Activated T-helper 1 cell treated with anti-CD3 and anti-CD28 coated beads, Interleukin-12 subunit alpha, Interleukin-12 subunit beta, Interleukin-2, Interleukin-4 antibody, amounts not matched to agents 30 ng/mL and 10 ng/mL and 1 ng/mL, durations not matched to agents 14 hours and 24 hours and 36 hours (primary cell): Measurements from ENCODE around the gene MICAL2. TPM values are rescaled to one million over a fixed set of nuclear protein-coding genes. Genes with fewer than 3 reads are reported as not detected.

Source experiments
- DNase-seq: peaks from one replicate; pipeline ENCODE4 v3.0.0; 2021; ENCODE audit warnings: low spot score
- H3K27ac Mint-ChIP-seq: one replicate; pipeline ENCODE4 v1.8.0; 2021; ENCODE audit warnings: mild to moderate bottlenecking, mixed read lengths
- H3K27me3 Mint-ChIP-seq: one replicate; pipeline ENCODE4 v1.8.0; 2022; ENCODE audit warnings: mild to moderate bottlenecking, moderate library complexity, mixed read lengths; ENCODE audit not compliant: insufficient read depth
- H3K36me3 Mint-ChIP-seq: one replicate; pipeline ENCODE4 v1.8.0; 2021; ENCODE audit warnings: low read depth, mixed read lengths
- H3K4me1 Mint-ChIP-seq: one replicate; pipeline ENCODE4 v1.8.0; 2021; ENCODE audit warnings: low read depth, mixed read lengths
- H3K4me3 Mint-ChIP-seq: one replicate; pipeline ENCODE4 v1.8.0; 2021; ENCODE audit warnings: mild to moderate bottlenecking, moderate library complexity, mixed read lengths
- H3K9me3 Mint-ChIP-seq: one replicate; pipeline ENCODE4 v1.8.0; 2021; ENCODE audit warnings: mixed read lengths
- intact Hi-C: fragments of 100-400 bp; cut with micrococcal nuclease; formaldehyde crosslinking; loops from one replicate; pipeline ENCODE4 v1.15.1; 2024
- total RNA-seq: library from RNA; stranded (reverse); gene quantifications from 2 replicates; pipeline ENCODE4 v1.2.3, GENCODE V29; 2022

Gene MICAL2
- total RNA-seq, 1 donor from 2014 or later: 595 TPM

DNA sequence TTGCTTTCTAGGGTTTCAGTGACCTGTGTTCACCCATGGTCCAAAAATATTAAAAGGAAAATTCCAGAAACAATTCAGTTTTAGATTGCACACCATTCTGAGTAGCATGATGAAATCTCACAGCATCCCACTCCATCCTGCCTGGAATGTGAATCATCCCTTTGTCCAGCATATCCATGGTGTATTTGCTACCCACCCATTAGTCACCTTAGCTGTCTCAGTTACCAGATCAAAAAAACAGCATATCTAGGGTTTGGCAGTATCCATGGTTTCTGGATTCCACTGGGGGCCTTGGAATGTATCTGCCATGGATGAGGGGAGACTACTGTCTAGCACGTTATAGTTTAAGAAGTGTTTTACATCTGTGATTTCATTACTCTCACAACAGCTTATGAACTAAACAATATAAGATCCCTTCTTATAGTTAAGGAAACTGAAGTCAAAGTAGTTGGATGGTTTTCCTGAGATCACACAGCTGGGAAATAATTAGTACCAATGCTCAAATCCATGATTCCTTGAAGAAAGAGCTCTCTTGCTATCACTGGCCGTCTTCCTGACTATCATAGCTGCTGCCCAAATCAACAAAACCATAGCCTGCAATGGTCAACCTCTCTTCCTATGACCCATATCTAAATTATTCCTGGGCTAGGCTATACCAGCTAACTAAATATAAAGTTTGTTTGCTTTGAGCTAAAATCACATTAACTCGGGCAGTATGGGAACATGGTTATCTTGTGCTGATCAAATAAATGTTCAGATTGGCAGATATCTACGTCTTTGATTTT lies 122.6 kb downstream of the MICAL2 start:
- intact Hi-C loops: no loop called here
- H3K4me1 Mint-ChIP-seq: peaks cover 70% of the 10 kb centered on the region
- H3K4me3 Mint-ChIP-seq: no peak overlapping the region

DNA sequence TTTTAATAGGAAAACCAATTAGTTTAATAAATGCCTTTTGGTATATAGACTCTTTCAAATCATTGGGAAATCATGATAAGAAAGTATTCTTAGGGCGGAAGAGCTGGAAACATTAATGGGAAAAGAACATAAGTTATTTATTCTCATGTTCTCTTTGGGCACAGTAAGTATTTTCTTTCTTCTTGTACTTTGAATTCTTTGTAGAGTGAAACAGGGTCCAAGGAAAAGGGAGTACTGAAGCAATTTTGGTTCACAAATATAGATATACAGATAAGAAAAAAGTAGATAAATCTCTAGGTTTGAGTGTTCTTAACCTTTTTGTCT lies 123.2 kb downstream of the MICAL2 start:
- Mint-ChIP-seq H3K4me3 (no peak overlapping the region), H3K36me3 (peaks cover 84% of the 10 kb centered on the region), H3K4me1 (peaks cover 70% of the 10 kb centered on the region), H3K27ac (peak overlapping the region; percentile 96), H3K27me3 (no peaks in the 10 kb centered on the region), H3K9me3 (no peaks in the 10 kb centered on the region)
- no peak for DNase-seq
- intact Hi-C loops: no loop called here

More for the DNA sequence above, 122.6 kb downstream of the MICAL2 start:
- Mint-ChIP-seq H3K27ac (peak overlapping the region; percentile 96), H3K36me3 (peaks cover 83% of the 10 kb centered on the region), H3K9me3 (no peaks in the 10 kb centered on the region), H3K27me3 (no peaks in the 10 kb centered on the region)
- no peak for DNase-seq

DNA sequence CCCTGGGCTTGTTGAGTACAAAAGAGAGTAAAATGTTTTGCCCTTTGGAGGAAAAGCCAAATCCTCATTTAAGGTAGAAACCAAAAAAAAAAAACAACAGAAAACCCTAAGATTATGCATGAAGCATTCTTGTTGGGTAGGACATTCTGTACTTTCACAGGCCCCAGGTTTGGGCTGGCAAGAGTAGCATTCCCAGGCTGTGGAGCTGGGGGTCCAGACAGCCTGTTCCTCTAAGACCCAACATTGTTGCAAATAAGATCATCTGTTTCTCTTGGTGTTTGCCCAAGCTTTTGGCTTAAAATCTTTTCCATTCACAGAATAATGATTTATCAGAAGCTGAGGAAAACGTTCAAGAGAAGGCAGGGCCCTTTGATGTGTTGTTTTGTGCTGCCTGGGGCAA lies 123.8 kb downstream of the MICAL2 start:
- H3K27ac Mint-ChIP-seq: peak overlapping the region; percentile 96
- intact Hi-C loops: no loop called here
- peaks cover 86% of the 10 kb centered on the region for H3K36me3 Mint-ChIP-seq
- H3K9me3 Mint-ChIP-seq: no peaks in the 10 kb centered on the region
- H3K27me3 Mint-ChIP-seq: no peaks in the 10 kb centered on the region
- DNase-seq: no peak
- no peak overlapping the region for H3K4me3 Mint-ChIP-seq
- peaks cover 67% of the 10 kb centered on the region for H3K4me1 Mint-ChIP-seq

DNA sequence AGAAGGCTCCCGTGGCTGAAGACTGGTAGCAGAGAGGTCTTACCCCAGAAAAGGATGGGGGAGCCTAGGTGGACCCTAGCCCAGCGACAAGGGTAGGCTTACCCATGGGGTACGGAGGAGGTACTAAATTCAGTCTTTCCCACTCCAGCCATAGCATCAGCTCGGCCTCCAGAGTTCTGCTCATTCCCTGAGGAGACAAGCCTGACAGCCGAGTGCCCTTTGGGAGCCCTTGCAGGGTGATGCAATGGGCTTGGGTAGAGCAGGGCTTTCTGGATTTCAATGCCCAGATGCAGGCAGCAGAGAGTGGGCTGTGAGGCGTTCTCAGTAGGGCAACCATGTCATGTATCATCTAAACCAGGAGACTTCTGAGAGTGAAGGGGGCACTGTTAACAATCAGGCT lies 124.7 kb downstream of the MICAL2 start:
- H3K4me1 Mint-ChIP-seq: peaks cover 67% of the 10 kb centered on the region
- no peaks in the 10 kb centered on the region for H3K9me3 Mint-ChIP-seq
- peaks cover 85% of the 10 kb centered on the region for H3K36me3 Mint-ChIP-seq
- H3K27ac Mint-ChIP-seq: peak overlapping the region; percentile 96
- H3K4me3 Mint-ChIP-seq: no peak overlapping the region
- intact Hi-C loops: no loop called here
- H3K27me3 Mint-ChIP-seq: no peaks in the 10 kb centered on the region
- DNase-seq: no peak

DNA sequence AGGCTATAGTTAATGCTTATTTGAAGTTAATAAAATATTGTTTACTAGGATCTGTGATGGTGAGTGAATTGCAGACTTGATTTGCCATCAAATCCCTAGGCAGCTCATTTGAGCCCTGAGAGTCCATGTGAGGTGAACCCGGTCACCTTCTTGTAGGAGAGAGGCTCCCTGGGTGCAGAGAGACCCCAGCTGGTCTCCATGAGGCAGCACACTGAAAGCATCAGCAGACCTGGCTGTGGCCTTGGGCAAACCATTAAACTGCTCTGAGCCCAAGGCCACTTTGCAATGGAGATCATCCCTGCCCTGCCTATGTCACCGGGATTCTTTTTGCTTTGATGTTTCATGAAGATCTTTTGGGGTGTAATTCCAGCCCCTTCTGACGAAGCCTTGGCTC lies 125.2 kb downstream of the MICAL2 start:
- intact Hi-C loops: no loop called here
- H3K4me3 Mint-ChIP-seq: peak overlapping the region; percentile 77
- H3K36me3 Mint-ChIP-seq: peaks cover 85% of the 10 kb centered on the region
- H3K27me3 Mint-ChIP-seq: no peaks in the 10 kb centered on the region
- no peak for DNase-seq
- peaks cover 64% of the 10 kb centered on the region for H3K4me1 Mint-ChIP-seq
- no peaks in the 10 kb centered on the region for H3K9me3 Mint-ChIP-seq
- peak overlapping the region; percentile 96 for H3K27ac Mint-ChIP-seq

DNA sequence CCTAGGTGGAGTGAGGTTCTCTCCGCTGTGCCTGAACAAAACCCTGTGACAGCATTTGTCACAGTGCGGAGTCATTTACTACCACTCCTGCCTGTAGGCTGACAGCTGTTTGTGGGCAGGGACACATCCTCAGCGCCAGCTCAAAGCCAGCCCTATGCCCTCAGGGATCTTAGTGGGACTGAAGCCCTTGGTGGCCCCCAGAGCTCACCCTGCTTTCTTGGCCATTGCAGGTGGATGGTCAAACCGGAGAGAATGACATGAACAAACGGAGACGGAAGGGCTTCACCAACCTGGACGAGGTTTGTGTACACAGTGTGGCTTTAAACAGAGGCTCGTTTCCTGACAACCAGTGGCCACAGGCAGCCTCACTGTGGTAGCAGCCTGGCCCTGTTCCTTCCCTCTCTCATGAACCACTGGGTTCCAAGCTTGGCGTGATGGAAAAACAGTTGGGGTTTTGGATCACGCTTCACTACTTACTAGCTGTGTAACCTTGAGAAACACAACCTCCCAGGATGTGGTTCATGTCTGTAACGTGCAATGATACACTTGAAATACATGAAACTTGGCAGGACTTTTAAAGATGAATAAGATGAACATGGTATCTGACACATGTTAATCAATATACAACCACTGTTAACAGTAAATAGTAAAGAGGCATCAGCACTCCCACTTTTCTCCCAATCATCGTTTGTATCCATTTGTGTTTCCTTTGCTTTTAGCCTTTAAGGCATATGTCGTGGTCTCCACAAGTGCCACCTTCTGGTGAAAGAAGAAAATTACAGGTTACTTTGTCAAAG lies 125.8 kb downstream of the MICAL2 start:
- Mint-ChIP-seq H3K4me3 (peak overlapping the region; percentile 77), H3K27ac (peak overlapping the region; percentile 96), H3K36me3 (peaks cover 83% of the 10 kb centered on the region), H3K27me3 (no peaks in the 10 kb centered on the region), H3K4me1 (peaks cover 65% of the 10 kb centered on the region), H3K9me3 (no peaks in the 10 kb centered on the region)
- peak; percentile 67 for DNase-seq
- intact Hi-C loops: loop anchor here (1.0 kb wide), 9 partner anchors 12 to 189 kb away; partner anchors contain the start of gene MICAL2

DNA sequence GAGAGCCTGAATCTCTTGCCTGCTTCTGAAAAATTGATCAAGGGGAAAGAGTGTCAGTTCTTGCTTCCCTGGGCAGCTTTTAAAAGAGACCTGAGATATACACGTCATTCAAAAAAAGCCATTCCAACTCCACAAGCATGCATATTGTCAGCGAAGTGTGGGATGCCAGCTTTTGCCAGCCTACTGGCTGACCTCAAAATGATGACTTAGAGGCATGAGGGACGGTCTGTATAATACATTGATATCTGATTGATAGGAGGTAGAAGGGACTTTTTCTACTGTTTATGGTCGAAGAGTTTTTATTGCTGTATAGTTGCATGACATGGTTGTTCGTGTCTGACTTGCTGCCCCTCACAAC lies 126.3 kb downstream of the MICAL2 start:
- DNase-seq: no peak
- intact Hi-C loops: loop anchor here (1.0 kb wide), 9 partner anchors 12 to 189 kb away; partner anchors contain the start of gene MICAL2
- H3K27me3 Mint-ChIP-seq: no peaks in the 10 kb centered on the region
- no peaks in the 10 kb centered on the region for H3K9me3 Mint-ChIP-seq
- peak overlapping the region; percentile 96 for H3K27ac Mint-ChIP-seq
- peaks cover 67% of the 10 kb centered on the region for H3K4me1 Mint-ChIP-seq
- peak overlapping the region; percentile 77 for H3K4me3 Mint-ChIP-seq
- H3K36me3 Mint-ChIP-seq: peaks cover 82% of the 10 kb centered on the region

DNA sequence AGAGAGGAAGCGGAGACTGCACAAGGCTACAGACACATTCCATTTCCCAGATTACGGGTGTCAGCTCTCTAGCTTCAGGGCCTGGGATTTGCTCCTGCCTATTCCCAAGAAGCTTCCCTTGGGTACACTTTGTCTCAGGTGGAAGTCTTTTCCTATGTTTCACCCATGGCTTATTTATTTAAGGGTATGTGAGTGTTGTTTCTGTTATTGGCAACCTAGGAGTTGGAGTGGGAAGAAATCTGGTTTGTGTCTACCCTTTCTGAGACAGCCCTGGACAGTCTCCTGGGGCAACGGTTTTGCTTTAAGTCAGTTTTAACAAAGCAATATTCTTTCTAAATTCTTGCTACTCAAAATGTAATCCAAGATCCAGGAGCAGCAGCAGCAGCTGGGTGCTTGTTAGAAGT lies 127.0 kb downstream of the MICAL2 start:
- Mint-ChIP-seq H3K4me3 (no peak overlapping the region), H3K36me3 (peaks cover 81% of the 10 kb centered on the region), H3K9me3 (no peaks in the 10 kb centered on the region), H3K27me3 (no peaks in the 10 kb centered on the region), H3K4me1 (peaks cover 68% of the 10 kb centered on the region), H3K27ac (no peak overlapping the region)
- DNase-seq: no peak
- intact Hi-C loops: no loop called here

DNA sequence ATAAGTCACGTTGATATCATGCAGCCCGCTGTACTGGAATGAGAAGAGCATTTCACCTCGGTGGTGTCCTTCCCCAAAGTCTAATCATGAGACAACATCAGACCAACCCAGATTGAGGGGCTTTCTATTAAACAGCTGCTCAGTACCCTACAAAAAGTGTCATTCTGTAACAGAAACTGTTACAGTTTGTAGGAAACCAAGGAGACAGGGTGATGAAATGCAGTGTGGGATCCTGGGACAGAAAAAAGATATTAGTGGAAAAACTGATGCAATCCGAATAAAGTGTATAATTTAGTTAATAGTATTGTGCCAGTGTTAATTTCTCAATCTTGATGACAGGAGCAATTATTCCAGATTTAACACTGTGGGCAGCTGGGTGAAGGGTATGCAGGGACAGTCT lies 128.0 kb downstream of the MICAL2 start:
- intact Hi-C loops: no loop called here
- H3K9me3 Mint-ChIP-seq: no peaks in the 10 kb centered on the region
- no peak overlapping the region for H3K4me3 Mint-ChIP-seq
- H3K36me3 Mint-ChIP-seq: peaks cover 81% of the 10 kb centered on the region
- DNase-seq: no peak
- H3K4me1 Mint-ChIP-seq: peaks cover 70% of the 10 kb centered on the region
- no peaks in the 10 kb centered on the region for H3K27me3 Mint-ChIP-seq
- H3K27ac Mint-ChIP-seq: no peak overlapping the region

DNA sequence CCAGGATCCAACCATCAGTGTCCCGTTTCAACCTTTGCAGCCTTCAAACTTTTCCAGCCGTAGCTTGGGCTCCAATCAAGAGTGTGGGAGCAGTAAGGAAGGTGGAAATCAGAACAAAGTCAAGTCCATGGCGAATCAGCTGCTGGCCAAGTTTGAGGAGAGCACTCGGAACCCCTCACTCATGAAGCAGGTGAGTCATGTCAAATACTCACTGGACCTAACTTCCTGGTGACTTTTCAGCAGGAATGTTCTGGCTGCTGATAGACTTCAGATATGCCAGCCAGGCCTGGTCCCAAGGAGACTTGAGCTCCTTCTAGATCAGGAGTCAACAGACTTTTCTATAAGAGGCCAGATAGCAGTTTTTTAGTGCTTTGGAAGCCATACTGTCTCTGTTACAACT lies 129.0 kb downstream of the MICAL2 start:
- intact Hi-C loops: no loop called here
- no peak overlapping the region for H3K4me3 Mint-ChIP-seq
- DNase-seq: no peak
- H3K4me1 Mint-ChIP-seq: peaks cover 62% of the 10 kb centered on the region
- H3K27me3 Mint-ChIP-seq: no peaks in the 10 kb centered on the region
- no peaks in the 10 kb centered on the region for H3K9me3 Mint-ChIP-seq
- H3K27ac Mint-ChIP-seq: no peak overlapping the region
- H3K36me3 Mint-ChIP-seq: peaks cover 81% of the 10 kb centered on the region

DNA sequence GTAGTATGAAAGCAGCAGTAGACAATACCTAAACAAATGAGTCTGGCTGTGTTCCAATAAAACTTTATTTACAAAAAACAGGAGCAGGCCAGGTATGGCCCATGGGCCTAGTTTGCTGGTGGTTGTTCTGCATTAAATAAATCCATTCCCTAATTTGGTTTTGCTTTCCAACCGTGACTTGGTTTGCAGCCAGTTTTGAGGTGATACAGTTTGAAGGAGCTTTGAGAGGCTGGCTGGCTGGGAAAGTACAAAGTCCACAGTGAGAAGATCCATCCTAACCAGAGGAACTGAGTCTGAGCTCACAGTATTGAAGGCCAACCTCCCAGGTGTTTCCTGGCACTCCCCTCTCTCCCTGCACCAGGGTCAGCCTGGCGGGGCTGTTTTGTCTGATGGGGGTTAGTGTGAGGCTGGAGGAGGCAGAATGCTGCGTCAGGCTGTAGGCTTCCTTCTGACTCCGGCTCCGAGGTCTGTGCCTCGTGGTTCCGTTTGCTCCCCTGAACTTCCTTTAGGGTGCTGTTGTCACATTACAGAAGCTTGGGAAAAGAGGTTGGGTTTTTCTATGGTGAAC lies 129.5 kb downstream of the MICAL2 start:
- Mint-ChIP-seq H3K9me3 (no peaks in the 10 kb centered on the region), H3K4me3 (no peak overlapping the region), H3K36me3 (peaks cover 81% of the 10 kb centered on the region), H3K27me3 (no peaks in the 10 kb centered on the region), H3K4me1 (peaks cover 57% of the 10 kb centered on the region), H3K27ac (no peak overlapping the region)
- DNase-seq: no peak
- intact Hi-C loops: no loop called here

DNA sequence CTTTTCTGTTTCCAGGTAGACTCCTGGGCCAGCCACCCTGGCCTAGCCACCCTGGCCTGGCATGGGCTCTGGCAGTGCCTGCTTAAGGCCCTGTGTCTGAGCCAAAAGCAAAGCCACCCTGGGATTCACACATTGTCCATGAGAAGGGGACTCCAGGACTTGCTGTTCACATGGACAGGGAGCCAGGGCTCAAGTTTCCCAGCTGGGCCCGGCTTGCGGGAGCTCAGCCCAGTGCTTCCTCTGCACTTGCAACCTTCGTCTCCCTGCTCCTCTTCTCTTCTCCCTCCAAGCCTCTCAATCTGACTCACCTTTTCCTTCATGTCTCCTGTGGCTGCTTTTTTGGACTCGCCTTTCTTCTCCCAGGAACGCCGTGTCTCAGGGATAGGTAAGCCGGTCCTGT lies 130.3 kb downstream of the MICAL2 start:
- H3K9me3 Mint-ChIP-seq: no peaks in the 10 kb centered on the region
- peaks cover 49% of the 10 kb centered on the region for H3K4me1 Mint-ChIP-seq
- peaks cover 78% of the 10 kb centered on the region for H3K36me3 Mint-ChIP-seq
- no peak for DNase-seq
- H3K27me3 Mint-ChIP-seq: no peaks in the 10 kb centered on the region
- no peak overlapping the region for H3K4me3 Mint-ChIP-seq
- H3K27ac Mint-ChIP-seq: peak overlapping the region; percentile 75
- intact Hi-C loops: no loop called here

DNA sequence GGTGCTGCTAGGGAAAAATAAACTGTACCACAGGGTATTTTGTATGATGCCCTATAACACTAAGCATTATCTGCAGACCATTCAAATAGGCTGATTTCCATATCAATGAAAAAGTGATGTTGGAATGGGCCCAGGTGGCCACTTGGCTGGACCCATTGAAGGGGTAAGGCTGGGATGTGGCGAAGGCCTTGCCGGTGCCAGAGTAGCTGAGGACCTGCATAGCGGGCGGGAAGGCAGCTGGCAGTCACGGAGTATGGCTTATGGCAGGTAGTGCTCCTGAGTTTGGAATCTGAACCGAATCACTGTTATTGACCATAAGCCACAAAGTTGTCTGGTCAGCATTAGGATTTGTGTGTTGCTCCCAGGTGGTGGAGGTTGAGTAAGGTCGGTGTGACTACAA lies 131.0 kb downstream of the MICAL2 start:
- Mint-ChIP-seq H3K4me3 (no peak overlapping the region), H3K36me3 (peaks cover 73% of the 10 kb centered on the region), H3K27ac (peak overlapping the region; percentile 54), H3K4me1 (peaks cover 42% of the 10 kb centered on the region), H3K27me3 (no peaks in the 10 kb centered on the region), H3K9me3 (no peaks in the 10 kb centered on the region)
- DNase-seq: no peak
- intact Hi-C loops: no loop called here
